GM13976 (cell line): ENCODE data around the gene POLDIP3.

Experiments
- DNase-seq: peaks from one replicate; pipeline ENCODE4 v3.0.0; 2012; ENCODE audit warnings: low spot score
- CTCF ChIP-seq: IDR thresholded peaks from 2 replicates; pipeline ENCODE4 v1.5.1; 2012; ENCODE audit warnings: borderline replicate concordance, mild to moderate bottlenecking; ENCODE audit not compliant: insufficient read depth; ENCODE audit errors: extremely low read depth, missing control alignments, control extremely low read depth
- in situ Hi-C: fragments of 300-500 bp; cut with MboI; formaldehyde crosslinking; loops from one replicate; pipeline ENCODE4 v1.12.0; 2022; ENCODE audit warnings: low sequenced_read_pairs, mixed read lengths, inconsistent platforms; ENCODE audit not compliant: unreplicated experiment

The POLDIP3 gene

DNA sequence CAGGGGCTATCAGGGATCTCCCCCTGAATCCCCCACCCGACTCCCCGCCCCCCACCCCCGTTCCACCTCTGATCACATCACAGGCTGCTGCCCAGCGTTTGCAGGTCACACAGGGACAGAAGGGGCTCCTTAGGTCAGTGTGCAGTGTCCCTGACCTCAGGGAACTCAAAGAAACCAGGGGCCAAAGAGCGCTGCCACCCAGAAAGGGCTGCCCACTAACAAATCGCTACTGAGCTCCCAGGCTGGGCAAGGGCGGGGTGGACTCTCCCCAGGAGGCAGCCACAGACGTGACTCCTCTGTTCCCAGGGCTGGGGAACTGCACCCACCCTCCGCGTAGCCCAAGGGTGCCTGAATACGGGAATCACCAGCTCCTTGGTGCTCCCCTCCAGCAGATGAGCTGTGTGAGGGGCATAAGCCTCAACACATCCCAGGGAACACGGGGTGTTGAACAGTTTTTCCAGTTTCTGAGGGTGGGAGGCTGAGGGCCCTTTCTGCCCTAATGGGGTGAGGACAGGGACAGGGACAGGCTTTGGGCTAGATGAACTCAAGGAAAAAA is 9.9 kb upstream of the POLDIP3 start:
- TF ChIP-seq CTCF, result no peak
- DNase-seq, result no peak
- in situ Hi-C loops, result no loop called here

- no peak for DNase-seq
- in situ Hi-C loops, result no loop called here
- TF ChIP-seq CTCF, result no peak
These were observed 9.2 kb upstream of the POLDIP3 start for GRCh38 chr22:42623756-42624441.

DNA sequence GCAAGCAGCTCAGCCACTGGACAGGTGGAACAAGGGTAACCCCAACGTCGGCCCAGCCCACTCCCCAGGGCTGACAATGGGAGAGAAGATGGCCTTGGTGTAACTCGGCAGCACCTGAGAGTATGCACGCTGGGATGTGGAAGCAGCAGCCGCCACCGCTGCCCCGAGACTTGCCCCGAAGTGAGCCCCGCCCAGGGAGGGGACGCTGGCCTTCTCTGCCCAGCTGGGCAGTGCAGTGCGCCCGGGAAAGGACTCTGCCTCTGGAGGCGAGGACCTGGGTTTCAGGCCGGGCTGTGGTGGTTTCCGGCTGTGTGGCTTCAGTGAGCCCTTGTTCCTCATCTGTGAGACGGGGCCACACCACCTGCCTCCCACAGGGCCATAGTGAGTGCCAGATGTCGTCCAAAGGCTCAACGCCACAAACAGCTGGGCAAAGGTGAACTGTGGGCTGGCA is 8.6 kb upstream of the POLDIP3 start:
- in situ Hi-C loops, result no loop called here
- TF ChIP-seq CTCF, result no peak

GRCh38 chr22:42622061-42622710 is 7.5 kb upstream of the POLDIP3 start:
- no peak for DNase-seq
- in situ Hi-C loops, result no loop called here
- no peak for TF ChIP-seq CTCF

More for the DNA sequence above, 8.6 kb upstream of the POLDIP3 start:
- peak; percentile 67 for DNase-seq

DNA sequence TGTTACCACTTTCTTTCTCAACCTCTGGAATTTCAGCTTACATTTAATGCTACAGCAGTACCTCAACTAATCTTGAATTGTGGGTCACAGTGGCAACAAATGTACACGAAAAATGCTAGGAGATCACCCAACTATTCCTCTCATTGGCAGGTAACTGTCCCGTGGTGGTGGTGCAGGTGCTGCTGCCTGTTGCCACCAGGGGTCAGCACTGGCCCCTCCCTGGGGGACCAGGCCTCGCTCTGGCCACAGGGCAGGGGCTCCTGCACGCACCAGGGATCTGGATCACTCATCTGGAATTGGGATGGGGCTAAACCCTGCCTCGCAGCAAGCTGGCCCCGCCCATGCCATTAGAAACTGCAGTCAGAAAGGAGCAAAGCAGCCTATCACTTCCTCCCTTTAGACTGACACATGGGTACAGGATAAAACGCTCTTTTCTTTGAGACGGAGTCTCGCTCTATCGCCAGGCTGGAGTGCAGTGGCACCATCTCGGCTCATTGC is 6.9 kb upstream of the POLDIP3 start:
- peak; percentile 95 for TF ChIP-seq CTCF
- peak; percentile 90 for DNase-seq
- in situ Hi-C loops, result no loop called here

GRCh38 chr22:42620084-42620483 is 5.4 kb upstream of the POLDIP3 start:
- in situ Hi-C loops, result no loop called here
- no peak for TF ChIP-seq CTCF
- DNase-seq, result no peak
